COLO829 (cell line): Measurements from ENCODE around the gene SEC22A.
A peak's percentile ranks its signal among the peaks of the same experiment; 100 is the strongest.

Experiments
- DNase-seq: peaks from one replicate; pipeline ENCODE4 v3.0.0; 2012; ENCODE audit warnings: low spot score

The SEC22A gene

GRCh38 chr3:123267821-123268220, 66.1 kb downstream of the SEC22A start:
- DNase-seq = no peak

- peak; percentile 39 for DNase-seq
These were observed 69.1 kb downstream of the SEC22A start for GRCh38 chr3:123270818-123271217.

- no peak for DNase-seq
These were observed 69.9 kb downstream of the SEC22A start for GRCh38 chr3:123271466-123272159.

GRCh38 chr3:123272547-123272946, 70.8 kb downstream of the SEC22A start:
- DNase-seq = peak; percentile 65

DNA sequence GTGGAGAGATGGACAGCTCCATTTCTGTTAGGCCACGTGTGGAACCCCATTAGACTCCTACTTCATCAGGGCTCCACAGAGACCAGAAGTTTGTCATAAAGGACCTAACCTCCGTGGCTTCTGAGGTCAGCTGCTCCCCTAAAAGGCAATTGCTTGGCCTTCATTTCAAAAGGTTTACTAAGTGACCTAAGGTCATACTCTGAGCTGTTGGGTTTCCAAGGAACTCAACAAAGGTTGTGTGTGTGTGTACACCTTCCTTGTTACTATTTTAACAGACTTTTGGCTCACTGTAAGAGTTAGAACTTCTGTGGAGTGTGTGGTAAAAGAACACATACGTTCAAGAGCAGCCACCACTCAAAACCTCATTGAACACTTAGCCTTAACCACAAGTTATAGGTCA, 73.9 kb downstream of the SEC22A start:
- DNase-seq = no peak

GRCh38 chr3:123276346-123277006, 74.7 kb downstream of the SEC22A start:
- no peak for DNase-seq

GRCh38 chr3:123277106-123277505, 75.4 kb downstream of the SEC22A start:
- DNase-seq = no peak

DNA sequence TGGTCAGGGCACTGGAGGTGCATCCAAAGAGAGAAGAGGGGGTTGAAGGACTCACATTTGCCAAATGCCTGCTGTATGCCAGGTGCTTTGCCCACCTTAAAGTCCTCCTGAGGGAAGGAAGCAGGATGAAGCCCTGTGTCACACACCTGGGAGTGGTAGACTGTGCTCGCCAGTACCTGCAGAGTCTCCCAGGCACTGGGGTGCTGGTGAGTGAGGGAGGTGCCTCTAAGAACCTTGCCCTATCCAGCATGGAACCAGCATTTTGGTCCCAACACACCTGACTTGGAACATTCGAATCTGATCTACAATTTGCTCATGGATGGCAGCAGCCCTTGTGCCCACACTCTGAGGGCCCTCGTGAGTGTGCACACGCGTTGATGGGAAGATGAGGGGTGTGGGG, 76.7 kb downstream of the SEC22A start:
- DNase-seq = no peak

DNA sequence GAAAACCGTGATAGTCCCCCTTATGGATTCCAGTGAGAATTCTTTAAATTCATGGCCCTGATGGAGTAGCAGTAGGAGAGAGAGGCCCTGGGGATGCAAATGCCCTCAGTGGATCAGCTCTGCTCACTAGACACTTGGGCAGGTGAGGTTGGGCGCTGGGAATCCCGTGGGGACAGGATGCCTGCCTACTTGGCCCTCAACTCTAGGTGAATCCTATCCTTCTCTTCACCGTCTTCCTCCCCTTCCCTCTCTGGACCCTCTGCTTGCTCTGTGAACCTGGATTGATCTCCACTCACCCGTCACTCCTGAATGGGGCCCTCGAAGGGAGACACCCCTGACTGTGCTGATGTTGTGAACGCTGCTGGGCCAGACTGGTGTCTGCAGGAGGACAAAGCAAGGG, 77.4 kb downstream of the SEC22A start:
- no peak for DNase-seq

GRCh38 chr3:123281406-123281805, 79.7 kb downstream of the SEC22A start:
- no peak for DNase-seq

DNA sequence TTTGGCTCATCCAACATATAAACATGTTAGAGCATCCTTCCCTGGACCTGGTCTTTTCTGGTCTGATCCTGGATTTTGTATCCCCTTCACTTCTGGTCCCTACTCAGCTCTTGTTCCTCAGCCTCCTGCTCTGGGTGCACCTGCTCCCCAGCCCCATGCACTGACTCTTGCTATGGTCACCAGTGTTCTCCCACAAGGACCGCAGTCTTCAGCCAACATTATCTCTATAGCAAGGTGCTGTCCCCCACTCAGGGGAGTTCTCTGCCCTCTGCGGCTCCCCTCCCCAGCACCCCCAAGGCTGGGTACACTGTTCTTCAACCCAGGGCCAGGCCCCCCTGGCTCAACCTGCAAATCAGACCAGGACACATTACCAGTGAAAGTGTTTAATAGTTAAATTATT, 80.2 kb downstream of the SEC22A start:
- no peak for DNase-seq

GRCh38 chr3:123282461-123282860, 80.7 kb downstream of the SEC22A start:
- no peak for DNase-seq

- no peak for DNase-seq
These were observed 81.3 kb downstream of the SEC22A start for GRCh38 chr3:123283074-123283473.

DNA sequence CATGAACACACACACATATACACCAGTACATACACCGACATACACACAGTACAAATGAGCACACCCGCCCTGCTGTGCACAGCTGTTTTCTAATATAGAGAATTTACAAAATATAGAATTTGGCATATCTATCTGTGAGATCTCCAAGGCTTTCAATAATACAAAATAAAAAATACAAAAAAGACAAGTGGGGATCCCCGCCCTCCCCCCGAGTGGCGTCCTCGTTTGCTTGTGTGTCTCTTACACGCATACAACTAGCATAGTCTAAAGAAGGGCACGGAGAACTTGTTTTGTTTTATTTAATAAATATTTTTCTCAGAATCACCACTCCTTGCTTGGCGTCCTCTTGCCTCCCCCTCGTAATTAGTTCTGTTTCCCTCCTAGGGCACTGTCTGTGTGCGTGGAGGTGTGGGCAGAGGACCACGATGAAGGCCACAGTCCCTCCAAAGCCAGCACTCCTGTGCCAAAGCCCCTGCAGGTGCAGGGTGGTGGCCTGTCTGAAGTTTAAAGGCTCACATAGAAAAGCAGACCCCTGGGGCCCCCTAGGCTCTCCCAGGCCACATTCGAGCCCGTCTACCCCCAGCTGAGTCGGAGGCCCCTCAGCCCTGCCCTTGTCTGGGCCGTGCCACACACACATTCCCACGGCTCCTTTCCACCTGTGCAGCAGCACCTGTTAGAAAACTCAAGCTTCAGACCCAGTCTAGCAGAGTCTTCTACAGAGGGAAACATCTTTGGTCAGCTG, 82.1 kb downstream of the SEC22A start:
- no peak for DNase-seq

- DNase-seq = no peak
These were observed 82.8 kb downstream of the SEC22A start for GRCh38 chr3:123284399-123285010.

DNA sequence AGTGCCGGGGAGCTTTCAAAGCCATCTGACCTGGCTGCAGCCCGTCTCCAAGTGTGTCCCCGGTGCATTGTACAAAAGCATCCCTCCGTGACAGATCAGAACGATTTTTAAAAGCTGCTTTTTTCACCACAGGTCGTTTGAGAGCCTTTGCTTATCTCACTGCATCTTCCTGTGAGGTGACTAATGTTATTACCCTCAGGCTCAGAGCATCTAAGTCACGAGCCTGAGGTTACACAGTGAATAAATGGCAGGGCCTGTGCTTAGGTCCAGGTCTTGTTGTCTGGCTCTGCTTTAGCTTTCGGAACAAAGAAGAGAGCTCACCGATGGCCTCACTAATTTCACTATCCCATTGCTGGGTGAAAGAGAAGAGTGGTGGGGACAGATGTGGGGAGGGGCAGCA, 83.3 kb downstream of the SEC22A start:
- DNase-seq = peak; percentile 35

GRCh38 chr3:123285479-123285878, 83.7 kb downstream of the SEC22A start:
- no peak for DNase-seq

GRCh38 chr3:123285931-123286307, 84.2 kb downstream of the SEC22A start:
- DNase-seq = no peak

GRCh38 chr3:123286308-123287023, 84.7 kb downstream of the SEC22A start:
- peak; percentile 81 for DNase-seq

- DNase-seq = no peak
These were observed 85.6 kb downstream of the SEC22A start for GRCh38 chr3:123287051-123287961.

- no peak for DNase-seq
These were observed 86.2 kb downstream of the SEC22A start for GRCh38 chr3:123287962-123288302.
